Measurements from ENCODE around the gene CNRIP1.

The CNRIP1 gene

DNA sequence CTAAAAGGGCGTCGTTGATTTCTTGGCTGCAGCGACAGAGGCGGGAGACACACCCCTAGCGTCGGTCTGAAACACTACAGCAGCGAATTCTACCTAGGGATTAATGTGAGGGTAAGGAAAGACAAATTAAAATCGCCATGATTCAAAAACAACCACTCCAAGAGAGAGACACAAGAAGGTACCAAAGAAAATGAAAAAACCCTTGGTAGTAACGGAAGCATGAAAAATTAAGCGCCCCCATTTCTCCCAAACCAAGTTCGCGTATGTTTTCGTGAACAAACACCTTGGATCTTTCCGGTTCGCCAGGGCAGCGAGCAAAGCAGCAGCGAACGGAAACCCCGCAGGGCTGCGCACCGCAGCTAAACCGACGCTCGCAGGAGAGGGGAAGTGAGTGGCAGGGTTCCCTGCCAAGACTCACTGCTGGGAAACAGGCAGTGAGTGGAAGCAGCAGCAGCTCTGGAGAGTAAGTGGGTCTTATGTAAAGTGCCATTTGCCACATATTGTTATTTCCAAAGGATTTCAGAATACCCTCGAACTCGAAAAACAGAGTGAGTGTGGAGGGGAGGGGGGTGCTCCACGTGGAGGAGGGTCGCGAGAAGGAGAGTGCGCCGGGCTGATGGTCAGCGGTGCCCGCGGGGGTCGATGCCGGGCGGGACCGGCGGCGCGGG lies 68.4 kb downstream of the CNRIP1 start:
- TF ChIP-seq EZH2phosphoT487 (IDR thresholded peaks at IDR 0.05; ENCODE audit: borderline replicate concordance, low read length): no peak
- TF ChIP-seq, protein P1, sequence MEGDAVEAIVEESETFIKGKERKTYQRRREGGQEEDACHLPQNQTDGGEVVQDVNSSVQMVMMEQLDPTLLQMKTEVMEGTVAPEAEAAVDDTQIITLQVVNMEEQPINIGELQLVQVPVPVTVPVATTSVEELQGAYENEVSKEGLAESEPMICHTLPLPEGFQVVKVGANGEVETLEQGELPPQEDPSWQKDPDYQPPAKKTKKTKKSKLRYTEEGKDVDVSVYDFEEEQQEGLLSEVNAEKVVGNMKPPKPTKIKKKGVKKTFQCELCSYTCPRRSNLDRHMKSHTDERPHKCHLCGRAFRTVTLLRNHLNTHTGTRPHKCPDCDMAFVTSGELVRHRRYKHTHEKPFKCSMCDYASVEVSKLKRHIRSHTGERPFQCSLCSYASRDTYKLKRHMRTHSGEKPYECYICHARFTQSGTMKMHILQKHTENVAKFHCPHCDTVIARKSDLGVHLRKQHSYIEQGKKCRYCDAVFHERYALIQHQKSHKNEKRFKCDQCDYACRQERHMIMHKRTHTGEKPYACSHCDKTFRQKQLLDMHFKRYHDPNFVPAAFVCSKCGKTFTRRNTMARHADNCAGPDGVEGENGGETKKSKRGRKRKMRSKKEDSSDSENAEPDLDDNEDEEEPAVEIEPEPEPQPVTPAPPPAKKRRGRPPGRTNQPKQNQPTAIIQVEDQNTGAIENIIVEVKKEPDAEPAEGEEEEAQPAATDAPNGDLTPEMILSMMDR (IDR thresholded peaks at IDR 0.05; ENCODE audit: low read depth, low read length, poor library complexity, severe bottlenecking): peak; percentile 72
- H3K9me2 ChIP-seq (replicated peaks; ENCODE audit: control insufficient read depth, low read length): no peaks in the 10 kb centered on the region
- H3K9me3 ChIP-seq (ENCODE audit: control insufficient read depth, insufficient read depth, low read length): no peaks in the 10 kb centered on the region
- H3K4me3 ChIP-seq (ENCODE audit: low read length): peak overlapping the region; percentile 84
- peaks cover 45% of the 10 kb centered on the region for H4K20me1 ChIP-seq (ENCODE audit: control insufficient read depth, insufficient read depth, low read depth, low read length)
- H3F3A ChIP-seq (ENCODE audit: control insufficient read depth, insufficient read depth): peaks cover 8% of the 10 kb centered on the region
- H3K36me3 ChIP-seq (ENCODE audit: control insufficient read depth, low read length): peaks cover 48% of the 10 kb centered on the region
- H3K4me2 ChIP-seq (ENCODE audit: low read length): peak overlapping the region; percentile 82
- H3K79me2 ChIP-seq (ENCODE audit: control insufficient read depth, low read length): peaks cover 80% of the 10 kb centered on the region
- H3K27me3 ChIP-seq (ENCODE audit: control insufficient read depth, low read length): no peaks in the 10 kb centered on the region
- peaks cover 53% of the 10 kb centered on the region for H3K4me1 ChIP-seq (ENCODE audit: control insufficient read depth, low read length)
- H3K27ac ChIP-seq (ENCODE audit: low read depth, low read length): peak overlapping the region; percentile 88

DNA sequence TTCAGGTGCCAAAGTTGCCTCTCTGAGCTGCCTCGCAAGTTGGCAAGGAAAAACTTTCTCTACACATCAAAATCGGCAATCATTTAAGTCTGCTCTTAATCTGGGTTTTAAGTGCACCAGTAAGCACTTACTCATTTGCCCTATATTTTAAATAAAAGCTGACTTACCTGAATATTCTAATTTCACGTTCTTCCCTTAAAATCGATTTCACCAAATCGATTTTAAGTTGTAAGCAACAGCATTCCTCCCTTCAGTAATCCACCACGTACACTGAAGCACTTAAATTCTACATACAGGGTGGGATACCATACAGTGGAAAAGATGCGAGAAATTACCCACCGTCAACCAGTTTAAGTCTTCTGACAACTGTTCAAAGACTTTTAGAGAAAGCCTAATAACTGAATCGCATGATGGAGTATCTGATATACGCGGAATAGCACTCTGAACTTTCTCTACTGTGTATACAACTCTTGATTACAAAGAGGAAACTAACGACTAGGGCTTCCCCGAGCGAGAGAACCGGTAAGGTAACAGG lies 69.0 kb downstream of the CNRIP1 start:
- peaks cover 56% of the 10 kb centered on the region for H3K4me1 ChIP-seq (ENCODE audit: control insufficient read depth, low read length)
- H3K79me2 ChIP-seq (ENCODE audit: control insufficient read depth, low read length): peaks cover 86% of the 10 kb centered on the region
- no peaks in the 10 kb centered on the region for H3K27me3 ChIP-seq (ENCODE audit: control insufficient read depth, low read length)
- TF ChIP-seq, protein P1 (IDR thresholded peaks at IDR 0.05; ENCODE audit: low read depth, low read length, poor library complexity, severe bottlenecking): no peak
- TF ChIP-seq EZH2phosphoT487 (IDR thresholded peaks at IDR 0.05; ENCODE audit: borderline replicate concordance, low read length): no peak
- peaks cover 47% of the 10 kb centered on the region for H4K20me1 ChIP-seq (ENCODE audit: control insufficient read depth, insufficient read depth, low read depth, low read length)
- no peaks in the 10 kb centered on the region for H3K9me3 ChIP-seq (ENCODE audit: control insufficient read depth, insufficient read depth, low read length)
- H3K4me3 ChIP-seq (ENCODE audit: low read length): peak overlapping the region; percentile 84
- peak overlapping the region; percentile 88 for H3K27ac ChIP-seq (ENCODE audit: low read depth, low read length)
- peak overlapping the region; percentile 82 for H3K4me2 ChIP-seq (ENCODE audit: low read length)
- H3K9me2 ChIP-seq (replicated peaks; ENCODE audit: control insufficient read depth, low read length): no peaks in the 10 kb centered on the region
- peaks cover 8% of the 10 kb centered on the region for H3F3A ChIP-seq (ENCODE audit: control insufficient read depth, insufficient read depth)
- peaks cover 48% of the 10 kb centered on the region for H3K36me3 ChIP-seq (ENCODE audit: control insufficient read depth, low read length)

DNA sequence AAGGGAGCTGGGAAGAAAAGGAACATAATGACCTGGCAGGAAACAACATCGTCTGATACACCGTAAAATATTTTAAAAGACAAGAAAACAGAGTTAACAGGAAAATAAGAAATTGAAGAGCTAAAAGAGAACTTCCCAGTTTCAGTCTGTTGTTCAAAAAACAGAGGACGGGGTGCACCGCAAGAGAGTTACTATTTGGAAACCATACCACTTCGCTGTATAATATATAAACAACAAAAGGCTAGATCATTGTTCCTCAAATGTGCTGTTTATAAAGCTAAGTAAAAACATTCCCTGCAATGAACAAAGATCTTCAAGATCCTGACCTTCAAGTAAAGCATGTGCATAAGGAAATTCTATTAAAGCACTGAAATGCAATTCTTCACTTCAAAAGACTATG lies 69.6 kb downstream of the CNRIP1 start:
- H3K4me3 ChIP-seq (ENCODE audit: low read length): peak overlapping the region; percentile 84
- peaks cover 52% of the 10 kb centered on the region for H4K20me1 ChIP-seq (ENCODE audit: control insufficient read depth, insufficient read depth, low read depth, low read length)
- TF ChIP-seq, protein P1 (IDR thresholded peaks at IDR 0.05; ENCODE audit: low read depth, low read length, poor library complexity, severe bottlenecking): no peak
- no peak for TF ChIP-seq EZH2phosphoT487 (IDR thresholded peaks at IDR 0.05; ENCODE audit: borderline replicate concordance, low read length)
- H3K4me2 ChIP-seq (ENCODE audit: low read length): peak overlapping the region; percentile 82
- H3K9me3 ChIP-seq (ENCODE audit: control insufficient read depth, insufficient read depth, low read length): no peaks in the 10 kb centered on the region
- H3F3A ChIP-seq (ENCODE audit: control insufficient read depth, insufficient read depth): peaks cover 8% of the 10 kb centered on the region
- peak overlapping the region; percentile 88 for H3K27ac ChIP-seq (ENCODE audit: low read depth, low read length)
- H3K36me3 ChIP-seq (ENCODE audit: control insufficient read depth, low read length): peaks cover 52% of the 10 kb centered on the region
- H3K27me3 ChIP-seq (ENCODE audit: control insufficient read depth, low read length): no peaks in the 10 kb centered on the region
- H3K79me2 ChIP-seq (ENCODE audit: control insufficient read depth, low read length): peaks cover 91% of the 10 kb centered on the region
- no peaks in the 10 kb centered on the region for H3K9me2 ChIP-seq (replicated peaks; ENCODE audit: control insufficient read depth, low read length)
- H3K4me1 ChIP-seq (ENCODE audit: control insufficient read depth, low read length): peaks cover 59% of the 10 kb centered on the region

Measured in DOHH2 (cell line).